GM10248 (cell line): ENCODE measurements around the gene FRG2C.

ENCODE experiments used
- CTCF ChIA-PET: fragments of 300-600 bp; sonication (Branson Sonifier 250); formaldehyde crosslinking; extraction: SDS; loops from one replicate; lab custom pipeline; 2021; ENCODE audit warnings: antibody characterized with exemption; lab: Yijun Ruan, JAX
- POLR2A ChIA-PET: fragments of 350-650 bp; sonication (Branson Sonifier 250); formaldehyde crosslinking; extraction: SDS; loops from one replicate; lab custom pipeline; 2020; ENCODE audit warnings: antibody characterized with exemption; lab: Yijun Ruan, JAX
- DNase-seq: peaks from one replicate; pipeline ENCODE4 v3.0.0; 2012; ENCODE audit errors: extremely low spot score
- CTCF ChIP-seq: IDR thresholded peaks from 2 replicates; pipeline ENCODE4 v1.5.1; 2012; ENCODE audit warnings: mild to moderate bottlenecking, low read depth; ENCODE audit errors: extremely low read depth, missing control alignments, control extremely low read depth

FRG2C gene

GRCh38 chr3:75687323-75687722 is 23.2 kb downstream of the FRG2C start:
- ChIA-PET POLR2A (no interaction called here), CTCF (no interaction called here)
- no peak for TF ChIP-seq CTCF
- DNase-seq: no peak

GRCh38 chr3:75692061-75692460 is 27.9 kb downstream of the FRG2C start:
- no peak for DNase-seq
- no peak for TF ChIP-seq CTCF
- POLR2A ChIA-PET: no interaction called here
- CTCF ChIA-PET: no interaction called here
